VCaP (cell line): Measurements from ENCODE around the gene PAFAH2.
"Not testable (repeated sequence)": the region's sequence is repeated elsewhere in the genome, so short reads cannot be mapped to it uniquely, and the experiment has no call there.

Source experiments
- H3K27ac ChIP-seq: fragments of 450-650 bp; 2 replicates; pipeline ENCODE4 v1.5.1; 2017
- TF ChIP-seq, protein P1 (sequence below): fragments of 450-650 bp; conservative IDR thresholded peaks from 2 replicates; pipeline ENCODE4 v1.5.1; 2017; ENCODE audit warnings: mild to moderate bottlenecking, moderate library complexity

PAFAH2 gene

DNA sequence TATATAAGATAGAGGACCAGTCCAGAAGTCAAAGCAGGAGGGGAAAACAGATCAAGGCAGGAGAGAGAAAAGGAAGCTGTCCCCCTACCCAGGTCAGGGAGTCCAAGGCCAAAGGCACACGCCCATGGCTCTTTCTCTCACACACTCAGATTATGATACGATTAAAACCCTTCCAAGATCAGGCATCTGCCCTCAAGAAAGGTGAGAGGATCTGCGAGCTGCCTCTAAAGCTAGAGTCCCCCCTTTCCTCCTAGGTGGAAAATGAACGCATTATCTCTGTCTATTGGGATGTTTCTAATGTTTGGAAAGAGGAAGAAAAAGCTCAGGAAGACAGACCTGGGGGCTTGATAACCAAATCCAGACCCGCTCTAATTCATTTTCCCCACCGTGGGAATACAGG, 7.6 kb downstream of the PAFAH2 start:
- TF ChIP-seq, protein P1, sequence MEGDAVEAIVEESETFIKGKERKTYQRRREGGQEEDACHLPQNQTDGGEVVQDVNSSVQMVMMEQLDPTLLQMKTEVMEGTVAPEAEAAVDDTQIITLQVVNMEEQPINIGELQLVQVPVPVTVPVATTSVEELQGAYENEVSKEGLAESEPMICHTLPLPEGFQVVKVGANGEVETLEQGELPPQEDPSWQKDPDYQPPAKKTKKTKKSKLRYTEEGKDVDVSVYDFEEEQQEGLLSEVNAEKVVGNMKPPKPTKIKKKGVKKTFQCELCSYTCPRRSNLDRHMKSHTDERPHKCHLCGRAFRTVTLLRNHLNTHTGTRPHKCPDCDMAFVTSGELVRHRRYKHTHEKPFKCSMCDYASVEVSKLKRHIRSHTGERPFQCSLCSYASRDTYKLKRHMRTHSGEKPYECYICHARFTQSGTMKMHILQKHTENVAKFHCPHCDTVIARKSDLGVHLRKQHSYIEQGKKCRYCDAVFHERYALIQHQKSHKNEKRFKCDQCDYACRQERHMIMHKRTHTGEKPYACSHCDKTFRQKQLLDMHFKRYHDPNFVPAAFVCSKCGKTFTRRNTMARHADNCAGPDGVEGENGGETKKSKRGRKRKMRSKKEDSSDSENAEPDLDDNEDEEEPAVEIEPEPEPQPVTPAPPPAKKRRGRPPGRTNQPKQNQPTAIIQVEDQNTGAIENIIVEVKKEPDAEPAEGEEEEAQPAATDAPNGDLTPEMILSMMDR, result no peak
- no peak overlapping the region for H3K27ac ChIP-seq

DNA sequence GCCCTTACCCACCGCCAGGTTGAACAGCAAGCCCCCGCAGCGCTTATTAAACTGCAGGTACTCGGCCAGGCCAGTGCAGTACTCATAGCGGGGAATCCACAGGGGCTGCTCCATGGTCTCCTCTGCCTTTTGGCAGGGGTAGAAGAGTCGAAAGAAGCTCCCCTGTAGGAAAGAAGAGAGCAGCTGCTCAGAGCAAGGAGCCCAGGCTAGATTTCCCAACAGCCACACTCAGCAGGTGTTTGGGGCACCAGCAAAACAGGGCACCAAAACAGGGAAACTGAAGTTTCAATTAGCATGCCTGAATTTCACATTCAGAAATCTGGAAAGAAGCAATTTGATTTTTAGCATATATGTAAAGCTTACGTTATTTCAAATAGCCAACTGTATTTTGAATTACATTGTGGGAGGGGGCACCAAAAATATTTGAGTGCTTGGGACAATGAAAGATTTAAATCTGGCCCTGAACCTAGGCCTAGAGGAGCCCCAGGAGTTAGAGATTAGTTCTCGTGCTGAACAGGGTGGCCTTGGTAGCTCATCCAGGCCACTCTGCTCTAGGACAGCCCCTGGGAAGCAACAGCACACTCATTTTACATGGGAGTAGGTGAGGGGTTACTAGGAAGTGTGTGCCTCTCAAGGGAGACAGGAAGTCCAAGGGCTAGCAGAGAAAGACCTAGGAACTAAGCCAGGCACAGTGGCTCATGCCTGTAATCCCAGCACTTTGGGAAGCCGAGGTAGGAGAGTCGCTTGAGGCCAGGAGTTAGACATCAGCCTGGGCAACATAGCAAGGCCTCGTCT, 8.2 kb downstream of the PAFAH2 start:
- no peak overlapping the region for H3K27ac ChIP-seq
- TF ChIP-seq, protein P1, result no peak

DNA sequence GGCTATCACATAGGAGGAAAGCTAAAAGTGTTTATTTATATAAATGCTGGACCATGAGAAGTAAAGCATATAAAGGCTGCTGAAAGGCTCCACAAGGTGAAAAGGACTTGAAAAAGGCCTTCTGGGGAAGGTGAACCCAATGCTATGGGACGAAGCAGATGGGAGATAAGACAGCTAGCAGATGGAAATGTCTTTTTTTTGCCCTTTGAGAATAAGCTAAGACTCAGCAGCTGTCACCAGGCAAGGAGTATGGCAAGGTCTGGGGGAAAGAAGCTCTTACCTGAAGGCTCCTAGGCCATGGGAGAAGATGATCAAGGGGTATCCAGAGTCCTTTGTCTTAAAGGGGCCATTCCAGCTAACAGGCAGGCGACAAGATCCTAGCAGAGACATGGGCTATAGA, 9.9 kb downstream of the PAFAH2 start:
- TF ChIP-seq, protein P1, result no peak
- no peak overlapping the region for H3K27ac ChIP-seq

DNA sequence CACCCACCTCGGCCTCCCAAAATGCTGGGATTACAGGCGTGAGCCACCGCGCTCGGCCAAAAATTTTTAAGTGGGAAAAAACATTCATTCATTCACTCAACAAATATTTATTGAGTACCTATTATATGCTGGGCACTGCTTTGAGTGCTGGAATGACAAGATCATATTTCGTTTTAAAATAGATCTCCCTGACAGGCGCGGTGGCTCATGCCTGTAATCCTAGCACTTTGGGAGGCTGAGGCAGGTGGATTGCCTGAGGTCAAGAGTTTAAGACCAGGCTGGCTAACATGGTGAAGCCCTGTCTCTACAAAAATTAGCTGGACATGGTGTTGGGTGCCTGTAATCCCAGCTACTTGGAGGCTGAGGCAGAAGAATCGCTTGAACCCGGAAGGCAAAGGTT, 11.1 kb downstream of the PAFAH2 start:
- not testable (repeated sequence) for H3K27ac ChIP-seq

DNA sequence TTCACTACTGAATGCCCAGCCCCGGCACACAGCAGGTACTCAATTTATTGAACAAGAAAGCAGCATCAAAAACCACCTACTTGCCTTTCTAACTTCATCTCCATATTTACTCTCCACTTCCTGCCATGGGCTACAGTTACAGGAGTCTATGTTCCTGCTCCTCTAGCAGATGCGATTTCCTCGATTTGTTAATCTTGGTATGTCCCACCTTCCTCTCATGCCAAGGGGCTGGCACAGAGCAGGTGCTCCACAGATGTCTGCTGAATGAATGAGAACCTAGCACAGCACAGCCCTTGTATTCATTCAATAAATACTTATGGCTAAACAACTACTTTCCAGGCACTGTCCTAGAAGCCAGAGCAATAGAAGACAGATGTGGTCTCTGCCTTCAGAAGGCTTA, 12.2 kb downstream of the PAFAH2 start:
- no peak overlapping the region for H3K27ac ChIP-seq
- TF ChIP-seq, protein P1, result no peak

DNA sequence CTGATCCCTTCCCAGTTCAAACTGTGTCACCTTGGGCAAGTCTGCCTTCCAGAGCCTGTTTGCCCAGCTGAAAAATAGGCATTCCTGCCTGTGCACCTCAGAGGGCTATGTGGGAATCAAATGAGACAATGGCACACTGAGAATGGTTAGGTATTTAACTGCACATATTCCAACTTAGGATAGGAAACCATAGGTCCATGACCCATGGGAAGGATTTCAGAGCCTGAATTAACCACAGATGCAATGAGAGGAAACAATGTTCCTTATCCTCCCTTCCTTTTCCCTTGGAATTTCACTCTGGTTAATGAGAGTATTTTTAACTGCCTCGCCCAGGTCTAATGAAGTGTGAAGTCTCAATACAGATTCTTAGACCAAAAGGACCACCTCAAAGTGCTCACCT, 12.7 kb downstream of the PAFAH2 start:
- H3K27ac ChIP-seq, result no peak overlapping the region
- TF ChIP-seq, protein P1, result no peak

DNA sequence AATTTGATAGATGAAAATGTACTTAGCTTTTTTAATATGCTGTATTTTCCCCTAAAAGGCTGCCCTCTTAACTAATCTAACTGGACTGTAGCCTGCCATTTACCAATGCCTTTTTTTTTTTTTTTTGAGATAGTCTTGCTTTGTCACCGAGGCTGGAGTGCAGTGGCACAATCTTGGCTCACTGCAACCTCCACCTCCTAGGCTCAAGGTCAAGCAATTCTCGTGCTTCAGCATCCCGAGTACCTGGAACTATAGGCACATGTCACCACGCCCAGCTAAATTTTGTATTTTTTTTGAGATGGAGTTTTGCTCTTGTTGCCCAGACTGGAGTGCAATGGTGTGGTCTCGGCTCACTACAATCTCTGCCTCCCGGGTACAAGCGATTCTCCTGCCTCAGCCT, 18.7 kb downstream of the PAFAH2 start:
- TF ChIP-seq, protein P1, result no peak
- H3K27ac ChIP-seq, result no peak overlapping the region

DNA sequence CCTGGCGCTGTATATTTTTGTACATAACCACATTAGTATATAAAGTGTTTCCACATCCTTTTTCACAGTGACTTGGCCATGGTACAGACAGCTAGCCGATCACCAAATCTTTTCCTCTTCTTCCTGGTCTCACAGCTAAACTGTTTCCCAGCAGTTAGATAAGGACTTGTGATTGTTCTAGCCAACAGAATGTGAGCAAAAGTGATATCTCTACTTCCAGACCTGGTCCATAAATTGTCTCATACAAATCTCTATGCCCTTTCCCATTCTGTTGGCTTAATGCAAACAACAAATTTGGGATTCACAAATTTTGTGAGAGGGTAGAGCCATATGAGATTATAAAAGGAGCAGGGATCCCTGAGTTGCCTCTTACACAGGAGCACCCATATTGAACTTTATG, 19.5 kb downstream of the PAFAH2 start:
- TF ChIP-seq, protein P1, result no peak

More for the DNA sequence above, 19.5 kb downstream of the PAFAH2 start:
- no peak overlapping the region for H3K27ac ChIP-seq
